GM10266 (cell line): ENCODE data around the gene SLC35D1.
A peak's percentile ranks its signal among the peaks of the same experiment; 100 is the strongest.

ENCODE experiments used
- DNase-seq: peaks from one replicate; pipeline ENCODE4 v3.0.0; 2012; ENCODE audit errors: extremely low spot score
- CTCF ChIP-seq: IDR thresholded peaks from 2 replicates; pipeline ENCODE4 v1.5.1; 2012; ENCODE audit warnings: mild to moderate bottlenecking, low read depth; ENCODE audit not compliant: control insufficient read depth, insufficient read depth; ENCODE audit errors: missing control alignments

The SLC35D1 gene

GRCh38 chr1:67053785-67054772 is at the start of gene SLC35D1:
SLC35D1 (minus strand) TSS chr1:67054148; CDS start chr1:67054013, 135 bp downstream.
- TF ChIP-seq CTCF = no peak
- DNase-seq = peak; percentile 91

- no peak for DNase-seq
- no peak for TF ChIP-seq CTCF
These were observed 49.6 kb upstream of the SLC35D1 start for GRCh38 chr1:67103548-67103947.

- DNase-seq = no peak
- no peak for TF ChIP-seq CTCF
These were observed 46.9 kb upstream of the SLC35D1 start for GRCh38 chr1:67100833-67101232.

- no peak for DNase-seq
- TF ChIP-seq CTCF = no peak
These were observed 43.4 kb upstream of the SLC35D1 start for GRCh38 chr1:67097305-67097704.

- TF ChIP-seq CTCF = no peak
- no peak for DNase-seq
These were observed 40.2 kb upstream of the SLC35D1 start for GRCh38 chr1:67094191-67094590.

- DNase-seq = no peak
These were observed 35.8 kb upstream of the SLC35D1 start for GRCh38 chr1:67089685-67090208.

More at GRCh38 chr1:67089685-67090208, 35.8 kb upstream of the SLC35D1 start:
- no peak for TF ChIP-seq CTCF
